HepG2 (cell line): ENCODE results near the gene BICDL1.

ENCODE experiments used
- BHLHE40 ChIP-seq: IDR thresholded peaks from 2 replicates; pipeline ENCODE4 v1.6.1; 2011; ENCODE audit warnings: low read length, improper control_type of control experiment
- HDAC6 ChIP-seq: fragments of 200-600 bp; sonication (generic); IDR thresholded peaks from 2 replicates; pipeline ENCODE4 v1.7.0; 2017; ENCODE audit warnings: mild to moderate bottlenecking, antibody characterized with exemption, low read length, low read depth
- ZNF7 ChIP-seq: IDR thresholded peaks from 2 replicates; pipeline ENCODE4 v1.6.1; 2016; ENCODE audit warnings: missing biosample characterization, missing genetic modification reagents

DNA sequence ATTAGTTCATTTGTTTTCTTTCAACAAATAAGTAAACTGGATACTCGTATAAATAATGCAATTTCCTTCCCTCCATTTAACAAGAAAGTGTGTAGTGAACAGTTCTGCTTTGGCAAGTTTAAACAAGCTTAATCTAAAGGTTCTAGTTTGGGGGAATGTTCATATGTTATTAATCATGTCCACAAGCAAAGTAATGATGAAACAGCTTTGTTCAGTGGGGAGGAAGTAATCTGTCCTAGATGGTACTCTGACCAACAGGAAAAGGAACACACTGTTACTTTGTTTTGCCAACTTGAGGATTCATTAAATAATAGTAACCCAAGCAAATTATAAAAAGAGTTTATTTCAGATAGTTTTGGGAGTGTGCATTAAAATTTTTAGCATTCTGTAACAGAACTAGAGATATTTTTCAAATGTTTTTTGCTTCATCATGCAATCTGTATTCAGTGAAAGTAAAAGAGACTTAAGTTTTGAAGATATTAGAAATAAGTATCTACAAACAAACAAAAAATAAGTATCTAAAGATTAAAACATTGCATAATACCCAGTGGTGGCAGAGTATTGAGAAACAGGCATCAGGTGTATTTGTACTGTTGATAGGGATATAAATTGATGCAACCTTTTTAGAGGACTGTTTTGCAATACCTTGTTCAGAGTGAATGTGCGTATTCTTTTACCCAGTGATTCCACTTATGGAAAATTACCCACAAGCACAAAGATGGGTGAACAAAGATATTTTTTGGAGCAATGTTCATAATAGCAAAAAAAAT, 66.4 kb downstream of the BICDL1 start:
- TF ChIP-seq HDAC6 (no peak), BHLHE40 (no peak), ZNF7 (no peak)
